ENCODE results near the gene GNAO1.

The GNAO1 gene

GRCh38 chr16:56349711-56350161, 158.4 kb downstream of the GNAO1 start:
- TF ChIP-seq CTCF (IDR thresholded peaks at IDR 0.05; ENCODE audit: control extremely low read depth, extremely low read depth, low read depth, missing control alignments): no peak
- POLR2A ChIA-PET: no interaction called here
- CTCF ChIA-PET: interaction anchor here (1.1 to 1.6 kb wide), 3 partner anchors 16 to 42 kb away, joined by 3 to 6 read pairs (median 3); no protein-coding TSS in a partner anchor
- no peak for DNase-seq (ENCODE audit: extremely low spot score)

- ChIA-PET POLR2A (no interaction called here), CTCF (no interaction called here)
- DNase-seq (ENCODE audit: extremely low spot score): no peak
- no peak for TF ChIP-seq CTCF (IDR thresholded peaks at IDR 0.05; ENCODE audit: control extremely low read depth, extremely low read depth, low read depth, missing control alignments)
These were observed 159.5 kb downstream of the GNAO1 start for GRCh38 chr16:56350491-56351405.

- ChIA-PET CTCF (no interaction called here), POLR2A (no interaction called here)
- no peak for TF ChIP-seq CTCF (IDR thresholded peaks at IDR 0.05; ENCODE audit: control extremely low read depth, extremely low read depth, low read depth, missing control alignments)
- no peak for DNase-seq (ENCODE audit: extremely low spot score)
These were observed 160.2 kb downstream of the GNAO1 start for GRCh38 chr16:56351481-56351880.

- TF ChIP-seq CTCF (IDR thresholded peaks at IDR 0.05; ENCODE audit: control extremely low read depth, extremely low read depth, low read depth, missing control alignments): no peak
- CTCF ChIA-PET: no interaction called here
- POLR2A ChIA-PET: interaction anchor here (0.6 kb wide), 1 partner anchor 96 kb away, joined by 3 read pairs; no protein-coding TSS in a partner anchor
- no peak for DNase-seq (ENCODE audit: extremely low spot score)
These were observed 161.2 kb downstream of the GNAO1 start for GRCh38 chr16:56352351-56353053.

- no peak for TF ChIP-seq CTCF (IDR thresholded peaks at IDR 0.05; ENCODE audit: control extremely low read depth, extremely low read depth, low read depth, missing control alignments)
- POLR2A ChIA-PET: interaction anchor here (0.6 kb wide), 1 partner anchor 97 kb away, joined by 3 read pairs; no protein-coding TSS in a partner anchor
- CTCF ChIA-PET: no interaction called here
- no peak for DNase-seq (ENCODE audit: extremely low spot score)
These were observed 162.0 kb downstream of the GNAO1 start for GRCh38 chr16:56353054-56353921.

- POLR2A ChIA-PET: no interaction called here
- DNase-seq (ENCODE audit: extremely low spot score): no peak
- CTCF ChIA-PET: no interaction called here
- no peak for TF ChIP-seq CTCF (IDR thresholded peaks at IDR 0.05; ENCODE audit: control extremely low read depth, extremely low read depth, low read depth, missing control alignments)
These were observed 162.7 kb downstream of the GNAO1 start for GRCh38 chr16:56354016-56354415.
